GM12878 (cell line): ENCODE data around the gene LPCAT4. TPM values are rescaled to one million over a fixed set of nuclear protein-coding genes. Genes with fewer than 3 reads are reported as not detected.
A peak's percentile ranks its signal among the peaks of the same experiment; 100 is the strongest.

Experiments
- ATAC-seq: fragments of 200-7000 bp; cut with Tn5 transposase; 3 replicates; pipeline ENCODE4 v1.9.1; 2020; ENCODE audit warnings: mild to moderate bottlenecking, moderate library complexity
- BruUV-seq: library from RNA; stranded (reverse); fragments of 400-500 nt; replicated peaks from 2 replicates; lab custom pipeline; 2021; lab: Mats Ljungman, UMichigan
- CTCF ChIA-PET: fragments of 300-600 bp; sonication (Branson Sonifier 250); formaldehyde crosslinking; extraction: SDS; loops from one replicate; lab custom pipeline; 2021; ENCODE audit warnings: inconsistent platforms; lab: Yijun Ruan, JAX
- POLR2A ChIA-PET: fragments of 350-600 bp; formaldehyde crosslinking; extraction: SDS; loops from one replicate; lab custom pipeline; 2021; ENCODE audit warnings: inconsistent platforms; lab: Charles Lee
- RAD21 ChIA-PET: fragments of 300-600 bp; sonication (Branson Sonifier 250); formaldehyde crosslinking; loops from one replicate; lab custom pipeline; 2023; ENCODE audit warnings: antibody characterized with exemption; ENCODE audit not compliant: unreplicated experiment; lab: Charles Lee
- SMC1A ChIA-PET: fragments of 300-600 bp; sonication (Branson Sonifier 250); formaldehyde crosslinking; loops from one replicate; lab custom pipeline; 2023; ENCODE audit not compliant: unreplicated experiment, uncharacterized antibody; lab: Charles Lee
- DNase-seq: peaks from one replicate; pipeline ENCODE4 v3.0.0-alpha.2; 2011; ENCODE audit warnings: low read depth, low spot score
- FAIRE-seq: peaks from 3 replicates; lab custom pipeline; 2011; peaks lifted over from hg19 to GRCh38; lab: Jason Lieb, UNC
- H2AFZ ChIP-seq: 2 replicates; pipeline ENCODE4 v1.6.0; 2011; ENCODE audit warnings: low read depth, low read length, control low read depth; ENCODE audit not compliant: control insufficient read depth
- H3K27ac ChIP-seq: 2 replicates; pipeline ENCODE4 v1.5.1; 2011; ENCODE audit warnings: control low read depth; ENCODE audit not compliant: control insufficient read depth, insufficient read depth
- H3K27me3 ChIP-seq, 2 experiments: replicated peaks in 1 of 2; 2 replicates each; pipeline versions ENCODE4 v1.6.0 to v1.6.1; 2011; ENCODE audit warnings: low read length in 1 of 2; ENCODE audit not compliant: control insufficient read depth in 2 of 2, insufficient read depth in 2 of 2
- H3K36me3 ChIP-seq, 2 experiments: 2 replicates each; pipeline ENCODE4 v1.5.1; 2011; ENCODE audit warnings: low read length in 1 of 2; ENCODE audit not compliant: control insufficient read depth in 2 of 2, insufficient read depth in 2 of 2
- H3K4me1 ChIP-seq: 2 replicates; pipeline ENCODE4 v1.6.1; 2011; ENCODE audit warnings: mild to moderate bottlenecking, low read length, moderate library complexity, mixed read lengths; ENCODE audit not compliant: control insufficient read depth, insufficient read depth
- H3K4me2 ChIP-seq: 2 replicates; pipeline ENCODE4 v1.6.0; 2011; ENCODE audit warnings: control low read depth; ENCODE audit not compliant: control insufficient read depth, insufficient read depth
- H3K4me3 ChIP-seq: fragments of 200-600 bp; sonication (generic); 2 replicates; pipeline ENCODE4 v1.5.1; 2016
- H3K79me2 ChIP-seq: 2 replicates; pipeline ENCODE4 v1.6.0; 2011; ENCODE audit warnings: low read length; ENCODE audit not compliant: control insufficient read depth, insufficient read depth
- H3K9ac ChIP-seq: 2 replicates; pipeline ENCODE4 v1.8.0; 2011; ENCODE audit warnings: low read length, control low read depth, mixed read lengths; ENCODE audit not compliant: control insufficient read depth, insufficient read depth
- H3K9me3 ChIP-seq: replicated peaks from 3 replicates; pipeline ENCODE4 v1.5.1; 2011; ENCODE audit warnings: mild to moderate bottlenecking, low read length; ENCODE audit not compliant: control insufficient read depth, insufficient read depth
- H4K20me1 ChIP-seq: 2 replicates; pipeline ENCODE4 v1.6.0; 2011; ENCODE audit not compliant: control insufficient read depth, insufficient read depth
- CREB1 ChIP-seq: IDR thresholded peaks from 2 replicates; pipeline ENCODE4 v1.6.1; 2012; ENCODE audit warnings: low read depth, mild to moderate bottlenecking, inconsistent platforms
- EED ChIP-seq: sonication (generic); IDR thresholded peaks from 2 replicates; pipeline ENCODE4 v1.6.1; 2016; ENCODE audit warnings: antibody characterized with exemption, low read depth
- EGR1 ChIP-seq, 2 experiments: IDR thresholded peaks; 1 replicate in 1 of 2; 2 replicates in 1 of 2; pipeline ENCODE4 v1.6.1; 2011 to 2012; ENCODE audit warnings: low read depth in 2 of 2, low read length in 2 of 2, borderline replicate concordance in 1 of 2, mild to moderate bottlenecking in 1 of 2, moderate library complexity in 1 of 2
- ETV6 ChIP-seq, 2 experiments: fragments of 450-650 bp in 1 of 2; IDR thresholded peaks in 1 of 2; conservative IDR thresholded peaks in 1 of 2; 2 replicates each; pipeline ENCODE4 v1.6.1; 2014; ENCODE audit warnings: antibody characterized with exemption in 1 of 2, borderline replicate concordance in 1 of 2, low read depth in 1 of 2, mild to moderate bottlenecking in 1 of 2, moderate library complexity in 1 of 2
- FOXM1 ChIP-seq: IDR thresholded peaks from 2 replicates; pipeline ENCODE4 v1.6.1; 2012; ENCODE audit warnings: low read depth, mild to moderate bottlenecking, inconsistent platforms, low read length, moderate library complexity
- IRF4 ChIP-seq: IDR thresholded peaks from 2 replicates; pipeline ENCODE4 v1.6.1; 2011; ENCODE audit warnings: low read depth, low read length
- JUNB ChIP-seq: IDR thresholded peaks from 2 replicates; pipeline ENCODE4 v1.6.1; 2016; ENCODE audit warnings: antibody characterized with exemption, mild to moderate bottlenecking
- MLLT1 ChIP-seq: fragments of 450-650 bp; IDR thresholded peaks from 2 replicates; pipeline ENCODE4 v1.6.1; 2016; ENCODE audit warnings: mild to moderate bottlenecking
- NFIC ChIP-seq: IDR thresholded peaks from 2 replicates; pipeline ENCODE4 v1.6.1; 2012; ENCODE audit warnings: low read depth, mild to moderate bottlenecking, inconsistent platforms, low read length, moderate library complexity
- PKNOX1 ChIP-seq: fragments of 450-650 bp; IDR thresholded peaks from 2 replicates; pipeline ENCODE4 v1.6.1; 2016; ENCODE audit warnings: mild to moderate bottlenecking
- SPI1 ChIP-seq: IDR thresholded peaks from 2 replicates; pipeline ENCODE4 v1.6.1; 2011; ENCODE audit warnings: low read depth, mild to moderate bottlenecking, low read length, moderate library complexity, borderline replicate concordance; ENCODE audit not compliant: insufficient read depth
- STAT3 ChIP-seq: IDR thresholded peaks from 2 replicates; pipeline ENCODE4 v1.6.1; 2011; ENCODE audit warnings: low read depth, low read length, improper control_type of control experiment
- SUZ12 ChIP-seq: fragments of 200-600 bp; sonication (generic); IDR thresholded peaks from one replicate; pipeline ENCODE4 v1.6.1; 2018; ENCODE audit warnings: antibody characterized with exemption, mild to moderate bottlenecking; ENCODE audit not compliant: unreplicated experiment
- TCF12 ChIP-seq: IDR thresholded peaks from 2 replicates; pipeline ENCODE4 v1.6.1; 2011; ENCODE audit warnings: low read depth, mild to moderate bottlenecking, low read length
- ZBED1 ChIP-seq: IDR thresholded peaks from 2 replicates; pipeline ENCODE4 v1.6.1; 2016; ENCODE audit warnings: borderline replicate concordance
- WGBS: methylation state at CpG from one replicate; pipeline ENCODE4 v1.1.6; 2016; ENCODE audit warnings: low lambda C conversion rate; ENCODE audit not compliant: insufficient replicate concordance, insufficient coverage; ENCODE audit errors: missing lambda C conversion rate; 5-methylcytosine and 5-hydroxymethylcytosine counted together
- in situ Hi-C: fragments of 300-500 bp; cut with MboI; formaldehyde crosslinking; loops from 9 replicates; pipeline ENCODE4 v1.14.3; 2018; ENCODE audit warnings: mixed read lengths
- intact Hi-C: fragments of 100-400 bp; cut with micrococcal nuclease; formaldehyde crosslinking; loops from one replicate; pipeline ENCODE4 v1.14.2; 2022; ENCODE audit not compliant: unreplicated experiment
- polyA plus RNA-seq, 11 experiments: library from polyadenylated mRNA; depleted of rRNA in 4 of 11; unstranded in 6 of 11; stranded (reverse) in 5 of 11; fragments of >200 nt; fragmentation: Nextera tagmentation in 4 of 11; fragmentation: Illumina TruSeq in 1 of 11; extraction: Ambion mirVana in 4 of 11; extraction: Trizol in 1 of 11; gene quantifications; 1 replicate in 1 of 11; 2 replicates in 10 of 11; pipeline versions ENCODE4 v1.2.1 to v1.2.3, GENCODE V29; 2011 to 2016; ENCODE audit warnings: inconsistent platforms in 2 of 11, missing spikeins in 2 of 11, low read depth in 1 of 11
- total RNA-seq, 4 experiments: library from RNA; depleted of rRNA in 3 of 4; stranded (reverse); fragments of >200 nt in 3 of 4; fragmentation: Illumina TruSeq in 1 of 4; extraction: Trizol in 1 of 4; gene quantifications; 2 replicates each; pipeline versions ENCODE4 v1.2.1 to v1.2.3, GENCODE V29; 2013 to 2021

LPCAT4 gene
- total and polyA plus RNA-seq, 10 of the 15 experiments (the other 5 are each of a cell fraction or from before 2014, with no cell fraction given) = 14.4 to 57.2 (median 33.0) TPM

- TF ChIP-seq SPI1 (peak; percentile 79), CREB1 (0 out of 2 replicates have a peak, but pooled peaks have one; percentile 14), JUNB (peak; percentile 90), SUZ12 (no peak), STAT3 (no peak), PKNOX1 (peak; percentile 84), NFIC (peak; percentile 67; the same call in 1 of the 2 replicates), MLLT1 (peak; percentile 60; the same call in 1 of the 2 replicates), IRF4 (peak; percentile 34; the same call in 1 of the 2 replicates), EED (0 out of 2 replicates have a peak, but pooled peaks have one; percentile 47), FOXM1 (peak; percentile 38; the same call in 1 of the 2 replicates), TCF12 (no peak), ETV6 (conservative IDR thresholded peaks at IDR 0.05 in 1 of 2, IDR thresholded peaks at IDR 0.05 in 1 of 2; ENCODE audit: borderline replicate concordance in 1 of 2, low read depth in 1 of 2) (peak in 1 of 2 experiments; percentile 29; a peak in 1 of 4 replicates), EGR1 (IDR thresholded peaks at IDR 0.05; ENCODE audit: borderline replicate concordance in 1 of 2, low read depth in 2 of 2, low read length in 2 of 2) (no peak), ZBED1 (peak; percentile 42; the same call in 1 of the 2 replicates)
- TF ChIP-seq, all 136 proteins: peak for 11
- Histone ChIP-seq H3K9ac (no peak overlapping the region), H3K36me3 (no peaks in the 10 kb centered on the region), H2AFZ (no peak overlapping the region), H4K20me1 (no peaks in the 10 kb centered on the region), H3K4me1 (peaks cover 28% of the 10 kb centered on the region), H3K4me3 (no peak overlapping the region), H3K4me2 (no peak overlapping the region; the same call in 1 of the 2 replicates), H3K9me3 (no peaks in the 10 kb centered on the region), H3K27me3 (no peaks in the 10 kb centered on the region), H3K79me2 (peaks cover 21% of the 10 kb centered on the region), H3K27ac (0 out of 2 replicates have a peak overlapping the region, but pooled peaks have one; percentile 4)
- WGBS = 0% methylated on average over 2 of the region's 2 CpGs
- in situ Hi-C loops = no loop called here
- ChIA-PET CTCF (no interaction called here), RAD21 (no interaction called here), POLR2A (no interaction called here), SMC1A (interaction anchor here (3.4 kb wide), 1 partner anchor 128 kb away, joined by 22 read pairs; no protein-coding TSS in a partner anchor)
- FAIRE-seq (no peak), ATAC-seq (no peak), DNase-seq (no peak)
- no TSS peak for BruUV-seq
- intact Hi-C loops = no loop called here
Observed at GRCh38 chr15:34370129-34370528, 3.1 kb upstream of the LPCAT4 start.
